Stomach (tissue), 4 donors: ENCODE data around the gene JAML.

ENCODE experiments used
- CTCF ChIP-seq, 7 experiments: fragments of 450-650 bp in 4 of 7; fragments of 200-600 bp in 3 of 7; sonication (generic) in 3 of 7; IDR thresholded peaks; one replicate each; pipeline ENCODE4 v1.5.1; 2016 to 2019; ENCODE audit warnings: antibody characterized with exemption in 7 of 7, control low read depth in 2 of 7, mild to moderate bottlenecking in 1 of 7
- EP300 ChIP-seq: sonication (generic); formaldehyde crosslinking; IDR thresholded peaks from one replicate; pipeline ENCODE4 v1.6.1; 2017; ENCODE audit warnings: antibody characterized with exemption
- POLR2A ChIP-seq, 4 donors: fragments of 450-650 bp; IDR thresholded peaks; one replicate each; pipeline ENCODE4 v1.6.1; 2016; ENCODE audit warnings: antibody characterized with exemption in 4 of 4, control low read depth in 2 of 4, mild to moderate bottlenecking in 1 of 4, moderate library complexity in 1 of 4
- POLR2AphosphoS5 ChIP-seq, 3 donors: sonication (generic); formaldehyde crosslinking; IDR thresholded peaks; one replicate each; pipeline ENCODE4 v1.6.1; 2016; ENCODE audit warnings: antibody characterized with exemption in 3 of 3

DNA sequence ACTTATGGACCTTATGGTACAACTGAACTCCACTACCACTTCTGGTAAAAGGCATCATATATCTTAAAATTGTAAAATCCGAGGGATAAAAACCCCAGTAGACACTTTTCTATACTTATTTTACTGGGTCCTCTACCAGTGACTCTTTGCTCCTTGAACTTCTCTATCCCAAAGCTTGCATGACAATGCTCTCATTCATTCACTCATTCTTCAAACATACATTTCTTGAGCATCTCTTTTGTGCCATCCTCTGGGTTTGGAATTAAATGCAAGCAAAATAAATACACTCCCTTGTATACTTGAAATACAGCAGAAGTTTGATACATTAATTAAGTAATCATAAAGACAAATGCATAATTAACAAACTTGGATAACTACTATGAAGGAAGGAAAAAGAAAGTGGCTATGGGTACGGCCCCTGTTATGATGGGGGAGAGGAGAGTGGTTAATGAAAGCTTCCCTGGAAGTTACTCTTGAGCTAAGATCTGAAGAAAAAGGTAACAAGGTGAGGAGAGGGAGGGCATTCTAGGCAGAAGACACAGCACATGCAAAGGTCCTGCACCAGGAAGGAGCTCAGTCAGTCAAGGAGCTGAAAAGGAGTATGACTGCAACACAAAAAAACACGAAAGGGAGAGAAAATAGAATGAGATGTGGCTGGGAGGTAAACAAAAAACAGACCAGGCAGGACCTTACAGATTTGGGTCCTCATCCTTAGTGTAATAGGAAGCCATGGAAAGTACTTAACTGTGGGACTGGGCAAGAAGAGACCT is 19.4 kb upstream of the JAML start:
- TF ChIP-seq POLR2AphosphoS5 (IDR thresholded peaks at IDR 0.05) = no peak
- TF ChIP-seq CTCF (IDR thresholded peaks at IDR 0.05) = no peak
- TF ChIP-seq POLR2A (IDR thresholded peaks at IDR 0.05) = no peak
- TF ChIP-seq EP300 = no peak
